Panc1 (cell line): Measurements from ENCODE around the gene ADAT1.

ENCODE experiments used
- POLR2AphosphoS5 ChIP-seq: IDR thresholded peaks from 2 replicates; pipeline ENCODE4 v1.6.1; 2012; ENCODE audit warnings: mild to moderate bottlenecking, low read depth, low read length, moderate library complexity
- SIN3A ChIP-seq: IDR thresholded peaks from 2 replicates; pipeline ENCODE4 v1.6.1; 2012; ENCODE audit warnings: low read depth, mild to moderate bottlenecking, low read length, moderate library complexity, borderline replicate concordance; ENCODE audit not compliant: insufficient read depth
- TF ChIP-seq, protein P1 (sequence below): fragments of 450-650 bp; IDR thresholded peaks from 2 replicates; pipeline ENCODE4 v1.5.1; 2017; ENCODE audit warnings: mild to moderate bottlenecking

DNA sequence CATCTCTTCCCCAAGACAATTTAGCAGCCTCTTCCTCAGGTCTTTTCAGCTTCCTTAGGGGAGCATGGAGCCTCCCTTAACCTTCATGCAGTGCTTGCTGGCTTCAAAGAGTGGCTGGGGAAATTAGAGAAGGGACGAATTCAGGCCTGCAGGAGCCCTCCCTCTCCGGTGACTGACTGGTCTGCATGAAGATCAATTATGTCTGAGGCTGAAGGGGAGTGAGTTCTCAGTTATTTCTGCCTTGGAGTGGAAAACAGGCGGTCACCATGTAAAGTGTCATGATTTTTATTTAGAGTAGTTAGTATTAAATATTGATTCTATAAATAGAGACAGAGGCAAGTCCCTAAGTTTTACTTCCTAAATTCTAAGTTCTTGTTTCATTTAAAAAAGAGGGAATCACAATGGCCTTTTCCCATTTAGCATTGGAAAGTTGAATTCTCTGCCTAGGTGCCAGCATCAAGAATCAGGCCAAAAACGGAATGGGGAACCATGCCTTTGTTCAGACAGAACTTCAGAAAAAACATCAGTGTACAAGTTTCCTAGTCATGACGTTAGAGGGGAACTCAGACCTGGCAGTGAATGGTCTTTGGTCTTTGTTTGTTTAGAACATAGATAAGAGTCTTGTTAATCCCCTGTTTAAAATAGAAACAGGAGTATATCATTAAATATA lies 52.5 kb downstream of the ADAT1 start:
- TF ChIP-seq POLR2AphosphoS5 (no peak), SIN3A (no peak)
- TF ChIP-seq, protein P1, sequence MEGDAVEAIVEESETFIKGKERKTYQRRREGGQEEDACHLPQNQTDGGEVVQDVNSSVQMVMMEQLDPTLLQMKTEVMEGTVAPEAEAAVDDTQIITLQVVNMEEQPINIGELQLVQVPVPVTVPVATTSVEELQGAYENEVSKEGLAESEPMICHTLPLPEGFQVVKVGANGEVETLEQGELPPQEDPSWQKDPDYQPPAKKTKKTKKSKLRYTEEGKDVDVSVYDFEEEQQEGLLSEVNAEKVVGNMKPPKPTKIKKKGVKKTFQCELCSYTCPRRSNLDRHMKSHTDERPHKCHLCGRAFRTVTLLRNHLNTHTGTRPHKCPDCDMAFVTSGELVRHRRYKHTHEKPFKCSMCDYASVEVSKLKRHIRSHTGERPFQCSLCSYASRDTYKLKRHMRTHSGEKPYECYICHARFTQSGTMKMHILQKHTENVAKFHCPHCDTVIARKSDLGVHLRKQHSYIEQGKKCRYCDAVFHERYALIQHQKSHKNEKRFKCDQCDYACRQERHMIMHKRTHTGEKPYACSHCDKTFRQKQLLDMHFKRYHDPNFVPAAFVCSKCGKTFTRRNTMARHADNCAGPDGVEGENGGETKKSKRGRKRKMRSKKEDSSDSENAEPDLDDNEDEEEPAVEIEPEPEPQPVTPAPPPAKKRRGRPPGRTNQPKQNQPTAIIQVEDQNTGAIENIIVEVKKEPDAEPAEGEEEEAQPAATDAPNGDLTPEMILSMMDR = no peak
